OCI-LY7 (cell line): Measurements from ENCODE around the gene TMEM30B.

Experiments
- CTCF ChIP-seq: fragments of 200-600 bp; sonication (generic); conservative IDR thresholded peaks from 2 replicates; pipeline ENCODE4 v1.5.1; 2014; ENCODE audit warnings: mild to moderate bottlenecking, antibody characterized with exemption, low read length, moderate library complexity, mixed read lengths
- EZH2phosphoT487 ChIP-seq: fragments of 200-600 bp; sonication (generic); IDR thresholded peaks from 2 replicates; pipeline ENCODE4 v1.6.1; 2018; ENCODE audit warnings: low read depth, borderline replicate concordance, mild to moderate bottlenecking, mixed run types, antibody characterized with exemption, low read length, moderate library complexity, mixed read lengths

DNA sequence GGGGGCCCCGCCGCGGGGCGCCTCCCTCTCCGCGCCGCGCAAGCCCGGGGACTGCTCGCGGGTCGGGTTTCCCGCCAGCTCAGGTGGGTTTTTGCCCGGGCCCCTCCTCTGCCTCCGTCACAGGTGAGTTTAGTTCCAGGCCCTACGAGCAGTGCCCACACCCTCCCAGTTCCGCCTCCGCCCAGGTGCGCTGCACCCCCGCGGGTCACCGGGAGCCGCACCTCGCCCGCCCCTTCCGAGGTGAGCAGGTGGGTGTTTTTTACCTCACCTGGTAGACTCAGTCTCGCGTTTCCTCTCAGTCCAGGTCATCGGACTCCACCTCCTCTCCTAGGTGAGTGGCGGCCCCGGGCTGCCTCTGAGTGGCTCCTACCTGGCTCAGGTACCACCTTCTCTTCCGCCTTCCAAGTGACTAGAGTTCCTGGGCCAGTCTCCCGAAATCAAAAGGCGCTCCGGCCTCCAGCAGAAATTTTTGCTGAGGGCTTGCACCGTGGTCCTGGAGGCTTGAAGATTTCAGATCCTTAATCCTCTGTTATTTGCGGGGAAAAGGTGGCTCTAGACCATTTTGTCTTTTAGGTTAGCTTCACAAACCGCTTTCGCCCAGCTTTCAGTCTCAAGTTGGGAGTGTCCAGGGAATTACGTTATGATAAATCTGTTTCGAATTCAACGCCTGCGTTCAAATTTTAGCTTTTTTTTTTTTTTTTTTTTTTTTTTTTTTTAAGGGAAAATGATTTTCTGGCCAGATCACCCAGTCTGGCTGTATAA is at the start of gene TMEM30B:
- no peak for TF ChIP-seq CTCF
- TF ChIP-seq EZH2phosphoT487 = no peak
